HG02973 (cell line): Measurements from ENCODE around the gene DOCK6.

Experiments used
- ATAC-seq: cut with Tn5 transposase; IDR thresholded peaks from one replicate; pipeline ENCODE4 v1.9.1; 2021; ENCODE audit warnings: moderate library complexity; ENCODE audit not compliant: unreplicated experiment

The DOCK6 gene

DNA sequence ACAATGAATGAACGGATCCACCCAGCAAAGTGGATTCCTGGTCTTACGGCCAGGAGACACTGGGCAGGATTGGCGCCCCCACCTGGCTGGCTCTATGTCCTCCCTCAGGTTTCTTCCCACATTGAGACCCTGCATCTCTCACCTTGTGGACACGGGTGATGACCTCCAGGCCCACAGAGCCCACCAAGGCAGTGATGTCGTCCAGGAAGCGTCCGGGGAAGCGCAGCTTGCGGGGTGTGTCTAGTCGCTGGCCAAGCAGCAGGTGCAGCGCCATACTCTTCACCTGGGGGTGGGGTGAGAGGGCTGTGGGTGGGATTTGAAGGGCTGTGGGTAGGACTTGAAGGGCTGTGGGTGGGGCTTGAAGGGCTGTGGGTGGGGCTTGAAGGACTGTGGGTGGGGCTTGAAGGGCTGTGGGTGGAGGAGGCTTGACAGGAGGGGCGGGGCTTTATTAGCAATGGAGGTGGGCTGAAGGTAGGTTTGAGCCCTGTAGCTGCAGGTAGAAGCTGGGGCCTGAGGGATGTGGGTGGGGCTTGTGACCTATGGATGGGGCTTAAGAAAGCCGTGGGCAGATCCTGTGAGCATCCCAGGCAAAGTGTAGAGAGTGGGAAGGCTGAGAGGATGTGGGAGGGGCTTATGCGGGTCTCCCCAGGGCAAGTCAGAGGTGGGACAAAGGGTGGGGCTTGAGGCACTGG is 35.0 kb downstream of the DOCK6 start:
- ATAC-seq = no peak

GRCh38 chr19:11226716-11227166 is 35.6 kb downstream of the DOCK6 start:
- no peak for ATAC-seq

- ATAC-seq = no peak
Observed at GRCh38 chr19:11225815-11226214, 36.5 kb downstream of the DOCK6 start.

DNA sequence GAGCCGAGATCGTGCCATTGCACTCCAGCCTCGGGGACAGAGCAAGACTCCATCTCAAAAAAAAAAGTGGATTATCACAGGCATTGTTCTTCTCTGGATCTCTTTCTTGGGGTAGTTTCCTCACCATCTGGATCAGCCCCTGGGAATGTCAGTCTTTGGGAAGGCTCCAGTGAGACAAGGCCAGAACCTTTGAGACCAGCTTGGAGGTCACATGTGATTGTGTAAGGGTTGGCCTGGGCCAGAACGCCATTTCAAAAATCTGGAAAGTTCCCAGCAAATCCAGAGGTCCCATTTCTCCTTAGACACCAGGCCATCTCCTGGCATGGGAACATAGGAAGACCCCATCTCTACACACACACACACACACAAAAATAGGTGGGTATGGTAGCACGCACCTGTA is 37.2 kb downstream of the DOCK6 start:
- no peak for ATAC-seq

- ATAC-seq = no peak
Observed at GRCh38 chr19:11224429-11224828, 37.9 kb downstream of the DOCK6 start.

DNA sequence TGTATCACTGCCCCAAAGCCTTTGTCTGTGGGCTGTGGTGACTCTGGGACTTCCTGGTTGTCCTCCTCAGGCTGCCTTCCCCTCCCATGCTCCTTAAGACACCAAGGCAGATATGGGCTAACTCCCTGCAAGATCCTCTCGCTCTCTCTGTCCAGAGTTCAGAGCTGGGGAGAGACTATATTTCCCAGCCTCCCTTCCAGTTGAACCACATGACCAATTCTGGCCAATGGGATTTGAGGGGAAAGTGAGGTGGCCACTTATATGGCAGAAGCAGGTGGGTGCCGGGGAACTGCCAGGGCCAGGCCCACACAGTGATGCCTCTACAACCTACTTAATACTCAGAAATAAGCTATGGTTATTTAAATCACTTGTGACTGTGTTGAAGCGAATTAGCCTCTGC is 39.1 kb downstream of the DOCK6 start:
- no peak for ATAC-seq

DNA sequence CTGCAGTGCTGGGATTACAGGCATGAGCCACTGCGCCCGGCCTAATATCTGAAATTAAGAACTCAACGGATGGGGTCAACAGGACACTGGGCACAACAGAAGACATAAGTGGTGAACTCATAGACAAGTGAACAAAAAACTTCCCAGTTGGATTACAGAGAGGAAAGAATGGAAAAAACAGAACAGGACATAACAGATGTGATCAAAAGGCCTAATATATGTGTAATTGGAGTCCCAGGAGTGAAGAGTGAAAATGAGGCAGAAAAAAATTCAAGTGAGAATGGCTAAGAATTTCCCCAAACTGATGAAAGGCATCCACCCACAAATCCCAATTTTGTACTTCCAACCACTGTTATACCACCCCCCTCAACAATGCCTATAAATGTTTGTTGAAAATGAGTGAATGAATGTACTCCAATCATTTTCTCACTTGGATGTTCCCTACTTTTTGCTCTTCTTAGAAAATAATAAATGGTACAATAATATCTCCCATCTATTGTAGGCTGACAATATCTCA is 41.2 kb downstream of the DOCK6 start:
- ATAC-seq = no peak

DNA sequence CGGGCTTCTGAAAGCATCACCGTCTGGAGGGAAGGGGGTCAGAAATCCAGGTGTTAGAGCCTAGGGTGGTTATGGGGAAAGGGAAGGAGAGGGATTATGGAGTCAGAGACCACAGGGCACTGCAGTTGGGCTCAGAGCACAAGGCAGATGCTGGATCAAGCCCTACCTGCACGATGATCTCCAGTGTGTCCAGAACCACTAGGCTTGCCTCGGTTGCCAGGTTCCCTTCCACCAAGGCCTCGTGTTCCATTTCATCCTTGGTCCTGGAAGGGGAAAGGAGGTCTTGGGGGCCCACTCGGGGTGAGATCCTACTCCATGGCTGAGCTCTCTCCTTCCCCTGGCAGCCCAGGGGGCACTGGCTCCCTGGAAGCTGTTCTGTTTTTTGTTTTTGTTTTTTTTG is 47.9 kb downstream of the DOCK6 start:
- no peak for ATAC-seq

DNA sequence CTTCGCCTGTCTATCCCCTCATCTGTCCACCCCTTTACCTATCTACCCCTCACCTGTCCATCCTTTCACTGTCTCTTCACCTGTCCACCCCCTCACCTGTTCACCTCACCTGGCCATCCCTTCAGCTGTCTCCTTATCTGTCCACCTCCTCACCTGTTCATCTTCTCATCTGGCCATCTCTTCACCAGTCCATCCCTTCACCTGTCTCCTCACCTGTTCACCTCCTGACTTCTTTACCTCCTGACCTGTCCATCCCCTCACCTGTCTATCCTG is 51.7 kb downstream of the DOCK6 start:
- no peak for ATAC-seq

DNA sequence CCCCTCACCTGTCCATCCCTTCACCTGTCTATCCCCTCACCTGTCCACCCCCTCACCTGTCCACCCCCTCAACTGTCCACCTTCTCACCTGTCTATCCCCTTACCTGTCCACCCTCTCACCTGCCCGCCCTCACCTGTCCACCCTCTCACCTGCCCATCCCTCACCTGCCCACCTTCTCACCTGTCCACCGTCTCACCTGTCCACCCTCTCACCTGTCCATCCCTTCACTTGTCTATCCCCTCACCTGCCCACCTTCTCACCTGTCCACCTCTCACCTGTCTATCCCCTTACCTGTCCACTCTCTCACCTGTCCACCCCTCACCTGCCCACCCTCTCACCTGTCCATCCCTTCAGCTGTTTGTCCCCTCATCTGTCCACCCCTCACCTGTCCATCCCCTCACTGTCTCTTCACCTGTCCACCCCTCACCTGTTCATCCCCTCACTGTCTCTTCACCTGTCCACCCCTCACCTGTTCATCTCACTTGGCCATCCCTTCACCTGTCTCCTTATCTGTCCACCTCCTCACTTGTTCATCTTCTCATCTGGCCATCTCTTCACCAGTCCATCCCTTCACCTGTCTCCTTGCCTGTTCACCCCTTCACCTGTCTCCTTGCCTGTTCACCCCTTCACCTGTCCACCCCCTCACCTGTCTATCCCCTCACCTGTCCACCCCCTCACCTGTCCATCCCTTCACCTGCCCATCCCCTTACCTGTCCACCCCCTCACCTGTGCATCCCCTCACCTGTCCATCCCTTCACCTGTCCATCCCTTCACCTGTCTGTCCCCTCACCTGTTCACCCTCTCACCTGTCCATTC is 52.3 kb downstream of the DOCK6 start:
- ATAC-seq = no peak

- ATAC-seq = no peak
Observed at GRCh38 chr19:11208561-11209471, 53.5 kb downstream of the DOCK6 start.

- ATAC-seq = no peak
Observed at GRCh38 chr19:11205939-11206570, 56.3 kb downstream of the DOCK6 start.

DNA sequence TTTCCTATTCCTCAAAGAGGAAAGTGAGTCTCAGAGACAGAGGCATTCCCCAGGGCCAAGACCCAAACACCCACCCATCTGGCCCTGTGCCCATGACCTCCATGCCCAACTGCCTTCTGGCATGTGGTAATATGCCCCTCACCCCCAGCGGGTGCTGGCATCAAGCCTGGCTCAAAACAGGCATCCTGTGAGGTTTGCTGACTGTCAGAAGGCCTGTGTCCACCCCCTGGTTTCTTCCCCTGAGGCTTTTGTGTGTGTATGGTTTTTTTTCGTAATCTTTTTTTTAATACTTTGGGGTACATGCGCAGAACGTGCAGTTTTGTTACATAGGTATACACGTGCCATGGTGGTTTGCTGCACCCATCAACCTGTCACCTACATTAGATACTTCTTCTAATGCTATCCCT is 57.4 kb downstream of the DOCK6 start:
- ATAC-seq = no peak

DNA sequence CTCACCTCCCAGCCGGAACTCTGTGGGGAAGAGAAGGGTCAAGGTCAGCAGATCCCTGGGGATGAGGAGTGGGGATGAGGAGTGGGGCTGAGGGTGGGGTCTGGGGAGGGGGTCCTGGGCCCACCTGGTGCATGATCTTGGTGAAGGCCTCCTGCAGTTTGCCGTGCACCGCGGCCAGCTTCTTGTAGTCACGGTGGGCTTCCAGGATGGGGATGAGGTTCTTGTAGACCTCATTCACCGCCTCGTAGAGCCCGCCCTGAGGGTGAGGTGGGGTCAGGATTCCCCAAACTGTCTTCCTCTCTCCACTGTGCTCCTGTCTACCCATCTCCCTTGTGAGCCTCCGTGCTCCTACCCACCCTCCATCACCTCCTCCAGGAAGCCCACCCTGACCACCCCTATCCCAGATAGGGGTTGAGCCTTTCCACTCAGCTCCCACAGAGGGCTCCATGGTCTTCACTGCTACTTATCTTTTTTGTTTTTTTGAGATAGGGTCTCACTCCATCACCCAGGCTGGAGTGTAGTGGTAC is 58.2 kb downstream of the DOCK6 start:
- no peak for ATAC-seq

DNA sequence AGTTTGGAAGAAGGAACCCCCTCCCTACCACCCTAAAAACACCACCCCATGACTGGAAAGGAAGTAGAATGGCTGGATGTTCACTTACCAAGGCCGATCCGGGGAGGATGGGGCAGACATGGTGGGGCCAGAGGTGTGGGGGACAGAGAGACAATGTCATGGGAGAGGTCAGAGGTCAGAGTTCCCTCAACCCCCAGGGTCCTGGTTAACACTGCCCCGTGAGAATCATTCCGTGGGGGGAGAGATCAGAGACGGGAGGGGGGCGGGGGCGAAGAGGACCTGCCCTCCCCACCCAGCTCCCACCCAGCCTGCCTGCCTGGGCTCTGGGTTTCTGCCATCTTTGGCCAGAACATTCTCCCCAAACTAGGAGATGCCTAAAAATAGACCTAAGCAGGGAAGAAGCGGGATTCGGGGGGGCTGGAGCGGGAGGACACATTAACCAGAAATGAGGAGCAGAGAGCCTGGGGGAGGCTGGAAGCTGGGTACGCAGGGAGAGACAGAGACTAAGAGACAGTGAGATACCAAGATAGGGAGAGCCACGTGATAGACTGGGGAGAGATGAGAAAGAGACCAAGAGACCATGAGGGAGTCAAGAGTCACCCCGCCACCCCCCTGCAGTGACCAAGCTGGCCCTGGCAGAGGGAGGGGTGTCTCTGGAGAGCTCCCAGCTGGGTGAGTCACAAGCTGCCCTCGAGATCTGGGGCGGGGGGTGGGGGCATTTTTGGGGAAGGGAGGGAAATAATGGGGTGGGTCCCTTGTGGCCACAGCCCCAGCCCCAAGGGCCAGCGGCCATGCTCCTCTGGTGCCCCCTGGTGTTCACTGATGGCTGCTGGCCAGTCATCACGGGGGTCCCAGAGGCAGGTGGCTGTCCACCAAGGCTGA is 58.9 kb downstream of the DOCK6 start:
- no peak for ATAC-seq

GRCh38 chr19:11202488-11203193 is 59.7 kb downstream of the DOCK6 start:
- no peak for ATAC-seq

DNA sequence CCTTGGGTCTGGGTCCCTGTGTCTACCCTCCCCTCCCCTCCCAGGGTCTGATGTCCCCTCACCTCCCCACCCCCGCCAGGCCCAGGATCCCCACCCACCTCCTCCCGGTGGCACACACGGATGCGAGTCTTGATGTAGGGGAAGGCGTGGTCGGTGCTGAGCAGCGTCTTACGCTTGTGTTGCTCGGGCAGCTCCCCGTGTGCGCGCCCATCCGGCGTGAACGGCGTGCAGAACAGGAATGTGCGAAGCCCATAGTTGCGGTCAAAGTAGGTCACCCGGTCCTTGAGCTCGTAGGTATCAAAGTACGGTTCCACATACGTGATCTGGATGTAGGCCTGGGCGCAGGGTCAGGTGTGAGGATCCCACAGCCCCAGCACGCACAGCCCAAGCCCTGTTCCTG is 60.5 kb downstream of the DOCK6 start:
- no peak for ATAC-seq

DNA sequence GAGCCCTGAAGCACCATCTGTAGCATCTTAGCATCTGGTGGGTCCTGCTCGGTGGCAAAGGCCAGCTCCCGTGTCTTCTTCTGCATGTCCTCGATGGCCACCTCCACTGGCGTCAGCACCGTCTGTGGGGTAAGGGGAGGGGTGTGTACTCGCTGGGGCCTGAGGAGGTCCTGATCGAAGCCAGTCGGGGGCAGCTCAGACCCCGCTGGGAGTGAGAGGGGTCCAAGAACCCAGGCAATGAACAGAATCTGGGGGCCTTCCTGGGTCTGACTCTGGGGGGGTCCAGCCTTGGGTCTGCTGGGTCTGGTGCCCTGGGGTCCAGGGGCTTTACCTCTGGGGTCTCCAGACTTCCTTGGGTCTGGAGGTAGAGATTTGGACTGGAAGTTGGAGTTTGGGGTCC is 61.4 kb downstream of the DOCK6 start:
- ATAC-seq = no peak

- no peak for ATAC-seq
Observed at GRCh38 chr19:11200015-11200574, 62.2 kb downstream of the DOCK6 start.
